H1 (cell line): ENCODE data around the gene DOK6. TPM values are rescaled to one million over a fixed set of nuclear protein-coding genes. Genes with fewer than 3 reads are reported as not detected.

Source experiments
- CTCF ChIA-PET: fragments of 300-600 bp; sonication (Branson Sonifier 250); formaldehyde crosslinking; loops from one replicate; lab custom pipeline; 2021; ENCODE audit not compliant: partially characterized antibody; lab: Charles Lee
- POLR2A ChIA-PET: fragments of 300-600 bp; sonication (Branson Sonifier 250); formaldehyde crosslinking; loops from one replicate; lab custom pipeline; 2021; ENCODE audit warnings: inconsistent platforms; ENCODE audit not compliant: partially characterized antibody; lab: Charles Lee
- DNase-seq, 2 experiments: peaks; one replicate each; pipeline versions ENCODE4 v3.0.0 to v3.0.0-alpha.2; 2010 to 2022; ENCODE audit warnings: low spot score in 2 of 2, low read depth in 1 of 2, mixed read lengths in 1 of 2
- FAIRE-seq: peaks from 2 replicates; lab custom pipeline; 2011; peaks lifted over from hg19 to GRCh38; lab: Jason Lieb, UNC
- H2AFZ ChIP-seq: 2 replicates; pipeline ENCODE4 v1.8.1; 2012; ENCODE audit warnings: low read length, inconsistent platforms
- H2AK5ac ChIP-seq: 2 replicates; pipeline ENCODE4 v1.6.1; 2013; ENCODE audit warnings: low read depth, low read length
- H2BK120ac ChIP-seq: replicated peaks from 2 replicates; pipeline ENCODE3; 2013; ENCODE audit warnings: low read depth, low read length, inconsistent platforms
- H2BK12ac ChIP-seq: 2 replicates; pipeline ENCODE4 v1.6.1; 2013; ENCODE audit warnings: low read depth, low read length
- H2BK15ac ChIP-seq: 2 replicates; pipeline ENCODE4 v1.6.1; 2013; ENCODE audit warnings: low read length
- H2BK20ac ChIP-seq: 2 replicates; pipeline ENCODE4 v1.6.1; 2013; ENCODE audit warnings: low read length
- H2BK5ac ChIP-seq: 2 replicates; pipeline ENCODE4 v1.6.1; 2013; ENCODE audit warnings: low read depth, low read length
- H3K14ac ChIP-seq: 2 replicates; pipeline ENCODE4 v1.6.1; 2013; ENCODE audit warnings: inconsistent platforms; ENCODE audit not compliant: insufficient read length
- H3K18ac ChIP-seq: 2 replicates; pipeline ENCODE4 v1.6.1; 2013; ENCODE audit warnings: low read length; ENCODE audit errors: extremely low read depth
- H3K23ac ChIP-seq: 2 replicates; pipeline ENCODE4 v1.6.1; 2013; ENCODE audit warnings: inconsistent platforms; ENCODE audit not compliant: insufficient read length
- H3K23me2 ChIP-seq: 2 replicates; pipeline ENCODE4 v1.6.1; 2013; ENCODE audit warnings: low read depth, low read length
- H3K27ac ChIP-seq: 2 replicates; pipeline ENCODE4 v1.6.1; 2011; ENCODE audit warnings: low read depth, low read length, inconsistent platforms
- H3K27me3 ChIP-seq, 4 experiments: replicated peaks in 1 of 4; 1 replicate in 1 of 4; 2 replicates in 3 of 4; pipeline versions ENCODE4 v1.6.1 to v1.8.1; 2011 to 2013; ENCODE audit warnings: low read length in 3 of 4, mild to moderate bottlenecking in 3 of 4, inconsistent platforms in 2 of 4, mixed read lengths in 2 of 4, moderate library complexity in 1 of 4; ENCODE audit not compliant: control insufficient read depth in 3 of 4, insufficient read depth in 3 of 4; ENCODE audit errors: extremely low read depth in 1 of 4
- H3K36me3 ChIP-seq, 4 experiments: 2 replicates each; pipeline versions ENCODE4 v1.6.1 to v1.8.1; 2011 to 2013; ENCODE audit warnings: mild to moderate bottlenecking in 4 of 4, low read length in 3 of 4, moderate library complexity in 2 of 4, control low read depth in 1 of 4, inconsistent platforms in 1 of 4; ENCODE audit not compliant: insufficient read depth in 4 of 4, control insufficient read depth in 2 of 4
- H3K4ac ChIP-seq: replicated peaks from 2 replicates; pipeline ENCODE3; 2013; ENCODE audit warnings: low read length, low read depth, mixed read lengths, inconsistent platforms; ENCODE audit not compliant: insufficient read length
- H3K4me1 ChIP-seq, 4 experiments: replicated peaks in 1 of 4; 1 replicate in 1 of 4; 2 replicates in 3 of 4; pipeline versions ENCODE4 v1.6.1 to v1.8.1; 2011 to 2013; ENCODE audit warnings: low read length in 3 of 4, inconsistent platforms in 2 of 4, mixed read lengths in 1 of 4; ENCODE audit not compliant: insufficient read depth in 4 of 4, control insufficient read depth in 3 of 4
- H3K4me2 ChIP-seq, 2 experiments: 2 replicates each; pipeline versions ENCODE4 v1.6.1 to v1.8.1; 2011 to 2013; ENCODE audit warnings: low read depth in 2 of 2, low read length in 2 of 2, control low read depth in 1 of 2, inconsistent platforms in 1 of 2, mild to moderate bottlenecking in 1 of 2; ENCODE audit not compliant: insufficient read depth in 1 of 2
- H3K4me3 ChIP-seq, 4 experiments: fragments of 200-600, 300-600 bp in 1 of 4; sonication (generic), shearing (Covaris generic), sonication (Bioruptor Twin) in 1 of 4; 2 replicates each; pipeline versions ENCODE4 v1.5.1 to v1.8.1; 2011 to 2016; ENCODE audit warnings: low read length in 4 of 4, low read depth in 3 of 4, control low read depth in 2 of 4, inconsistent platforms in 2 of 4, mild to moderate bottlenecking in 2 of 4, mixed read lengths in 1 of 4, moderate library complexity in 1 of 4; ENCODE audit not compliant: insufficient read depth in 2 of 4; ENCODE audit errors: extremely low read depth in 1 of 4
- H3K56ac ChIP-seq: replicated peaks from 2 replicates; pipeline ENCODE3; 2013; ENCODE audit warnings: low read depth, mild to moderate bottlenecking, mixed read lengths, low read length, inconsistent platforms; ENCODE audit not compliant: insufficient read length
- H3K79me1 ChIP-seq: 2 replicates; pipeline ENCODE4 v1.6.1; 2013; ENCODE audit warnings: low read depth, low read length, control low read depth
- H3K79me2 ChIP-seq, 2 experiments: 2 replicates each; pipeline versions ENCODE4 v1.6.1 to v1.8.1; 2012 to 2013; ENCODE audit warnings: low read length in 2 of 2, mild to moderate bottlenecking in 2 of 2, inconsistent platforms in 1 of 2; ENCODE audit not compliant: insufficient read depth in 2 of 2, control insufficient read depth in 1 of 2
- H3K9ac ChIP-seq, 4 experiments: replicated peaks in 1 of 4; 1 replicate in 1 of 4; 2 replicates in 3 of 4; pipeline versions ENCODE4 v1.6.1 to v1.8.1; 2011 to 2013; ENCODE audit warnings: low read depth in 3 of 4, low read length in 3 of 4, control low read depth in 2 of 4, mild to moderate bottlenecking in 2 of 4, moderate library complexity in 2 of 4, inconsistent platforms in 1 of 4; ENCODE audit errors: extremely low read depth in 1 of 4
- H3K9me3 ChIP-seq, 2 experiments: 2 replicates each; pipeline versions ENCODE4 v1.6.1 to v1.8.1; 2012 to 2013; ENCODE audit warnings: mild to moderate bottlenecking in 2 of 2, moderate library complexity in 2 of 2, control low read depth in 1 of 2, inconsistent platforms in 1 of 2, low read depth in 1 of 2, low read length in 1 of 2, mixed read lengths in 1 of 2; ENCODE audit not compliant: insufficient read depth in 2 of 2
- H4K20me1 ChIP-seq, 2 experiments: replicated peaks in 1 of 2; 2 replicates each; pipeline versions ENCODE3 to v1.8.1; 2011 to 2013; ENCODE audit warnings: inconsistent platforms in 2 of 2, low read length in 2 of 2, mild to moderate bottlenecking in 1 of 2; ENCODE audit not compliant: insufficient read depth in 2 of 2, control insufficient read depth in 1 of 2
- H4K5ac ChIP-seq: 2 replicates; pipeline ENCODE4 v1.6.1; 2013; ENCODE audit warnings: low read length, low read depth, mixed read lengths, inconsistent platforms; ENCODE audit not compliant: insufficient read length
- H4K8ac ChIP-seq: 2 replicates; pipeline ENCODE4 v1.8.0; 2013; ENCODE audit warnings: mild to moderate bottlenecking, moderate library complexity, low read length, inconsistent platforms; ENCODE audit not compliant: insufficient read depth; ENCODE audit errors: extremely low read depth
- H4K91ac ChIP-seq: replicated peaks from 2 replicates; pipeline ENCODE3; 2013; ENCODE audit warnings: low read length, mixed read lengths, inconsistent platforms; ENCODE audit not compliant: insufficient read length
- MAX ChIP-seq: IDR thresholded peaks from 2 replicates; pipeline ENCODE4 v1.6.1; 2012; ENCODE audit warnings: inconsistent platforms
- RXRA ChIP-seq: IDR thresholded peaks from 2 replicates; pipeline ENCODE4 v1.6.1; 2011; ENCODE audit warnings: low read depth, mild to moderate bottlenecking, low read length, moderate library complexity; ENCODE audit not compliant: insufficient read depth
- WGBS, 2 experiments: shearing (Covaris generic) in 1 of 2; methylation state at CpG; one replicate each; pipeline versions ENCODE4 v1.1.6 to v1.1.7; 2013 to 2015; ENCODE audit warnings: low lambda C conversion rate in 2 of 2, mixed read lengths in 2 of 2, inconsistent platforms in 1 of 2, low coverage in 1 of 2, missing lambda C conversion rate in 1 of 2; ENCODE audit not compliant: insufficient replicate concordance in 2 of 2, insufficient coverage in 1 of 2, insufficient read length in 1 of 2; ENCODE audit errors: extremely low coverage in 1 of 2, missing lambda C conversion rate in 1 of 2; 5-methylcytosine and 5-hydroxymethylcytosine counted together
- polyA plus RNA-seq, 7 experiments: library from polyadenylated mRNA; depleted of rRNA in 3 of 7; stranded (reverse) in 5 of 7; unstranded in 2 of 7; fragments of >200 nt in 5 of 7; fragments of 200-250 nt in 2 of 7; gene quantifications; 1 replicate in 5 of 7; 2 replicates in 1 of 7; 4 replicates in 1 of 7; pipeline versions ENCODE4 v1.2.1 to v1.2.3, GENCODE V29; 2011 to 2013; ENCODE audit warnings: missing spikeins in 2 of 7, mixed read lengths in 2 of 7
- total RNA-seq: library from RNA; stranded (reverse); fragmentation: NEBNext Ultra II Directional; extraction: Animal tissue kit (Norgen Biotek cat#: 25700); gene quantifications from 2 replicates; pipeline ENCODE4 v1.2.1, GENCODE V29; 2021

Gene DOK6
- total and polyA plus RNA-seq, 2 of the 8 experiments (the other 6 are each of a cell fraction or from before 2014, with no cell fraction given) = 0.33 to 0.50 TPM

- no peaks in the 10 kb centered on the region for H3K36me3 ChIP-seq
- FAIRE-seq = no peak
Measured at GRCh38 chr18:69523582-69523981, 122.9 kb downstream of the DOK6 start.

More at GRCh38 chr18:69523582-69523981, 122.9 kb downstream of the DOK6 start:
- no peaks in the 10 kb centered on the region for H3K23me2 ChIP-seq
- H2BK15ac ChIP-seq = no peak overlapping the region
- H3K4me3 ChIP-seq = no peak overlapping the region
- no peak for TF ChIP-seq RXRA
- TF ChIP-seq MAX = no peak
- no peak overlapping the region for H2BK5ac ChIP-seq
- no peak overlapping the region for H3K4ac ChIP-seq
- no peak overlapping the region for H3K27ac ChIP-seq
- no peak overlapping the region for H3K56ac ChIP-seq
- H2BK120ac ChIP-seq = no peak overlapping the region
- H4K91ac ChIP-seq = no peak overlapping the region
- H3K14ac ChIP-seq = no peak overlapping the region
- no peak overlapping the region for H2BK20ac ChIP-seq
- H3K4me2 ChIP-seq = no peak overlapping the region
- WGBS, 2 experiments = 97% methylated on average over 3 of the region's 3 CpGs; no CpG with 5 or more reads in 1 of the 2 experiments
- POLR2A ChIA-PET = no interaction called here
- CTCF ChIA-PET = no interaction called here
- H4K20me1 ChIP-seq = no peaks in the 10 kb centered on the region
- no peak overlapping the region for H2AK5ac ChIP-seq
- no peak for DNase-seq
- no peaks in the 10 kb centered on the region for H3K79me1 ChIP-seq
- H3K27me3 ChIP-seq = no peaks in the 10 kb centered on the region
- H3K9me3 ChIP-seq = no peaks in the 10 kb centered on the region
- H2BK12ac ChIP-seq = no peak overlapping the region
- no peak overlapping the region for H2AFZ ChIP-seq
- H4K8ac ChIP-seq = no peak overlapping the region
- H3K23ac ChIP-seq = no peak overlapping the region
- no peak overlapping the region for H3K18ac ChIP-seq
- no peak overlapping the region for H3K9ac ChIP-seq
- no peak overlapping the region for H4K5ac ChIP-seq
- no peaks in the 10 kb centered on the region for H3K79me2 ChIP-seq
- no peaks in the 10 kb centered on the region for H3K4me1 ChIP-seq
